Upper lobe of left lung (tissue), 4 donors: ENCODE measurements around the gene EDEM3.

Experiments used
- EP300 ChIP-seq, 4 donors: sonication (generic); formaldehyde crosslinking; IDR thresholded peaks; one replicate each; pipeline ENCODE4 v1.5.1; 2017; ENCODE audit warnings: antibody characterized with exemption in 4 of 4, control low read depth in 2 of 4
- POLR2A ChIP-seq, 4 donors: fragments of 450-650 bp; IDR thresholded peaks; one replicate each; pipeline ENCODE4 v1.5.1; 2016 to 2017; ENCODE audit warnings: antibody characterized with exemption in 4 of 4, mild to moderate bottlenecking in 2 of 4
- POLR2AphosphoS5 ChIP-seq, 2 donors: sonication (generic); formaldehyde crosslinking; IDR thresholded peaks; one replicate each; pipeline ENCODE4 v1.5.1; 2017; ENCODE audit warnings: antibody characterized with exemption in 2 of 2
- TF ChIP-seq, protein P1 (sequence below), 6 experiments: fragments of 450-650 bp in 4 of 6; fragments of 200-600 bp in 2 of 6; sonication (generic) in 2 of 6; IDR thresholded peaks; one replicate each; pipeline ENCODE4 v1.5.1; 2016 to 2019; ENCODE audit warnings: antibody characterized with exemption in 6 of 6

DNA sequence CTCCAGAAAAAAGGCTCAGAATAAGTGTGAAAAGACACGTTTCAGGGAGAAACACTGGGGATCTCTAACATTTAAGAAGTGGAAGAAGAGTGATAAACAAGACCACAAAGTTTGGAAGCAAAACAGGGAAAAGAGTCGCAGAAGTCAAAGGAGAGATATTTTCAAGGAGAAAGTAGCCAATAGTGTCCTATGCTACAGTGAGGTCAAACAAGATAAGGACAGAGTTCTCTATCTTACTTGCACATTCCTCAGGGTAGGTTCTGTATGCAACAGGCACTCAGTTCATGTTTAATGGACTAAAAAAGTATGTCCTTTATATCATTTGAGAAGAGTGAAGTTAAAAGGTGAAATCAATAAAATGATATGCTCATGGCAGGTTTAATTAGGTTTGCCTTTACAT, 13.8 kb upstream of the EDEM3 start:
- TF ChIP-seq, protein P1, sequence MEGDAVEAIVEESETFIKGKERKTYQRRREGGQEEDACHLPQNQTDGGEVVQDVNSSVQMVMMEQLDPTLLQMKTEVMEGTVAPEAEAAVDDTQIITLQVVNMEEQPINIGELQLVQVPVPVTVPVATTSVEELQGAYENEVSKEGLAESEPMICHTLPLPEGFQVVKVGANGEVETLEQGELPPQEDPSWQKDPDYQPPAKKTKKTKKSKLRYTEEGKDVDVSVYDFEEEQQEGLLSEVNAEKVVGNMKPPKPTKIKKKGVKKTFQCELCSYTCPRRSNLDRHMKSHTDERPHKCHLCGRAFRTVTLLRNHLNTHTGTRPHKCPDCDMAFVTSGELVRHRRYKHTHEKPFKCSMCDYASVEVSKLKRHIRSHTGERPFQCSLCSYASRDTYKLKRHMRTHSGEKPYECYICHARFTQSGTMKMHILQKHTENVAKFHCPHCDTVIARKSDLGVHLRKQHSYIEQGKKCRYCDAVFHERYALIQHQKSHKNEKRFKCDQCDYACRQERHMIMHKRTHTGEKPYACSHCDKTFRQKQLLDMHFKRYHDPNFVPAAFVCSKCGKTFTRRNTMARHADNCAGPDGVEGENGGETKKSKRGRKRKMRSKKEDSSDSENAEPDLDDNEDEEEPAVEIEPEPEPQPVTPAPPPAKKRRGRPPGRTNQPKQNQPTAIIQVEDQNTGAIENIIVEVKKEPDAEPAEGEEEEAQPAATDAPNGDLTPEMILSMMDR (IDR thresholded peaks at IDR 0.05), result no peak
- TF ChIP-seq POLR2AphosphoS5 (IDR thresholded peaks at IDR 0.05) (no peak), EP300 (IDR thresholded peaks at IDR 0.05) (no peak), POLR2A (IDR thresholded peaks at IDR 0.05) (no peak)
